CD4-positive, CD25-positive, alpha-beta regulatory T cell (primary cell): ENCODE data around the gene SLC25A18. TPM values are rescaled to one million over a fixed set of nuclear protein-coding genes. Genes with fewer than 3 reads are reported as not detected.
A peak's percentile ranks its signal among the peaks of the same experiment; 100 is the strongest.

Experiments
- ATAC-seq, 2 donors: fragments of 150-1000 bp; cut with Tn5 transposase; one replicate each; pipeline ENCODE4 v1.10.0; 2021; ENCODE audit warnings: low read depth in 2 of 2, moderate number of reproducible peaks in 2 of 2, moderate library complexity in 1 of 2
- DNase-seq, 3 donors: peaks; one replicate each; pipeline versions ENCODE4 v3.0.0 to v3.0.0-alpha.2; 2012 to 2022; ENCODE audit warnings: mixed read lengths in 1 of 3
- H3K27ac ChIP-seq: one replicate; pipeline ENCODE4 v1.7.0; 2013; ENCODE audit warnings: mild to moderate bottlenecking, low read length; ENCODE audit not compliant: insufficient read depth, poor library complexity, severe bottlenecking
- H3K27me3 ChIP-seq: one replicate; pipeline ENCODE4 v1.7.0; 2013; ENCODE audit warnings: low read length; ENCODE audit not compliant: control insufficient read depth, insufficient read depth
- H3K36me3 ChIP-seq: one replicate; pipeline ENCODE4 v1.7.0; 2013; ENCODE audit warnings: mild to moderate bottlenecking, low read length, moderate library complexity; ENCODE audit not compliant: control insufficient read depth, insufficient read depth
- H3K4me1 ChIP-seq: 2 replicates; pipeline ENCODE4 v1.7.0; 2013; ENCODE audit warnings: mild to moderate bottlenecking, low read length; ENCODE audit not compliant: insufficient read depth, control insufficient read depth, poor library complexity, severe bottlenecking
- H3K4me3 ChIP-seq: one replicate; pipeline ENCODE4 v1.7.0; 2013; ENCODE audit warnings: low read depth, mild to moderate bottlenecking, low read length, moderate library complexity
- H3K9me3 ChIP-seq, 2 experiments: 1 replicate in 1 of 2; 2 replicates in 1 of 2; pipeline ENCODE4 v1.7.0; 2013; ENCODE audit warnings: low read length in 2 of 2, mild to moderate bottlenecking in 1 of 2, moderate library complexity in 1 of 2; ENCODE audit not compliant: control insufficient read depth in 2 of 2
- H3K27ac Mint-ChIP-seq, 3 donors: one replicate each; pipeline ENCODE4 v1.8.0; 2020 to 2022; ENCODE audit warnings: mild to moderate bottlenecking in 3 of 3, mixed read lengths in 3 of 3, moderate library complexity in 2 of 3
- H3K27me3 Mint-ChIP-seq: one replicate; pipeline ENCODE4 v1.8.0; 2022; ENCODE audit warnings: mild to moderate bottlenecking, mixed read lengths
- H3K36me3 Mint-ChIP-seq: one replicate; pipeline ENCODE4 v1.8.0; 2020; ENCODE audit warnings: mixed read lengths
- H3K4me1 Mint-ChIP-seq, 4 donors: one replicate each; pipeline ENCODE4 v1.8.0; 2020 to 2022; ENCODE audit warnings: mixed read lengths in 4 of 4, mild to moderate bottlenecking in 1 of 4
- H3K4me3 Mint-ChIP-seq, 4 donors: one replicate each; pipeline ENCODE4 v1.8.0; 2020 to 2022; ENCODE audit warnings: mild to moderate bottlenecking in 4 of 4, mixed read lengths in 4 of 4, moderate library complexity in 3 of 4
- H3K9me3 Mint-ChIP-seq, 7 donors: one replicate each; pipeline ENCODE4 v1.8.0; 2020 to 2022; ENCODE audit warnings: mixed read lengths in 7 of 7, mild to moderate bottlenecking in 3 of 7, moderate library complexity in 2 of 7
- polyA plus RNA-seq, 4 donors: library from polyadenylated mRNA; unstranded; fragments of 300-500 nt; fragmentation: Illumina TruSeq; gene quantifications; one replicate each; pipeline ENCODE4 v1.2.3, GENCODE V29; 2021
- total RNA-seq: library from RNA; stranded (reverse); gene quantifications from one replicate; pipeline ENCODE4 v1.2.3, GENCODE V29; 2022

Gene SLC25A18
- total and polyA plus RNA-seq, 5 donors from 2014 or later: 0.09 TPM; not detected in 4

- ATAC-seq: no peak
- Histone ChIP-seq H3K4me3 (no peak overlapping the region), H3K27ac (no peak overlapping the region), H3K36me3 (no peaks in the 10 kb centered on the region), H3K9me3 (no peaks in the 10 kb centered on the region), H3K4me1 (no peaks in the 10 kb centered on the region), H3K27me3 (no peaks in the 10 kb centered on the region)
- H3K9me3 Mint-ChIP-seq: no peaks in the 10 kb centered on the region
- no peaks in the 10 kb centered on the region for H3K36me3 Mint-ChIP-seq
- DNase-seq: no peak
- H3K27me3 Mint-ChIP-seq: peaks cover 10% of the 10 kb centered on the region
- no peaks in the 10 kb centered on the region for H3K4me1 Mint-ChIP-seq
- no peak overlapping the region for H3K27ac Mint-ChIP-seq
- H3K4me3 Mint-ChIP-seq: no peak overlapping the region
Measured at GRCh38 chr22:17537155-17537554, 26.1 kb upstream of the SLC25A18 start.

- no peaks in the 10 kb centered on the region for H3K9me3 Mint-ChIP-seq
- no peak overlapping the region for H3K27ac ChIP-seq
- no peak overlapping the region for H3K27ac Mint-ChIP-seq
- no peaks in the 10 kb centered on the region for H3K9me3 ChIP-seq
- H3K36me3 ChIP-seq: no peaks in the 10 kb centered on the region
- H3K36me3 Mint-ChIP-seq: no peaks in the 10 kb centered on the region
- DNase-seq (no peak), ATAC-seq (no peak)
- H3K4me1 Mint-ChIP-seq: no peaks in the 10 kb centered on the region
- no peaks in the 10 kb centered on the region for H3K4me1 ChIP-seq
- H3K27me3 ChIP-seq: no peaks in the 10 kb centered on the region
- H3K4me3 Mint-ChIP-seq: no peak overlapping the region
- H3K4me3 ChIP-seq: no peak overlapping the region
- peaks cover 10% of the 10 kb centered on the region for H3K27me3 Mint-ChIP-seq
Measured at GRCh38 chr22:17540481-17540880, 22.8 kb upstream of the SLC25A18 start.

GRCh38 chr22:17541476-17541875, 21.8 kb upstream of the SLC25A18 start:
- no peak for DNase-seq
- Histone ChIP-seq H3K27me3 (no peaks in the 10 kb centered on the region), H3K9me3 (no peaks in the 10 kb centered on the region), H3K4me3 (no peak overlapping the region), H3K4me1 (no peaks in the 10 kb centered on the region), H3K36me3 (no peaks in the 10 kb centered on the region), H3K27ac (no peak overlapping the region)
- ATAC-seq: no peak
- no peaks in the 10 kb centered on the region for H3K4me1 Mint-ChIP-seq
- no peaks in the 10 kb centered on the region for H3K36me3 Mint-ChIP-seq
- H3K27me3 Mint-ChIP-seq: peaks cover 10% of the 10 kb centered on the region
- H3K9me3 Mint-ChIP-seq: no peaks in the 10 kb centered on the region
- no peak overlapping the region for H3K27ac Mint-ChIP-seq
- peak overlapping the region in 1 of 4 donors; percentile 15 for H3K4me3 Mint-ChIP-seq

GRCh38 chr22:17542452-17542851, 20.8 kb upstream of the SLC25A18 start:
- Histone ChIP-seq H3K27ac (no peak overlapping the region), H3K9me3 (no peaks in the 10 kb centered on the region), H3K4me3 (no peak overlapping the region), H3K4me1 (no peaks in the 10 kb centered on the region), H3K27me3 (no peaks in the 10 kb centered on the region), H3K36me3 (no peaks in the 10 kb centered on the region)
- Mint-ChIP-seq H3K4me1 (no peaks in the 10 kb centered on the region), H3K4me3 (no peak overlapping the region), H3K27ac (peak overlapping the region in 1 of 3 donors; percentile 35), H3K36me3 (no peaks in the 10 kb centered on the region), H3K9me3 (no peaks in the 10 kb centered on the region), H3K27me3 (peaks cover 10% of the 10 kb centered on the region)
- no peak for DNase-seq
- ATAC-seq: no peak

- Histone ChIP-seq H3K36me3 (no peaks in the 10 kb centered on the region), H3K27me3 (no peaks in the 10 kb centered on the region), H3K27ac (no peak overlapping the region), H3K4me1 (no peaks in the 10 kb centered on the region), H3K4me3 (no peak overlapping the region), H3K9me3 (no peaks in the 10 kb centered on the region)
- H3K27me3 Mint-ChIP-seq: no peaks in the 10 kb centered on the region
- H3K36me3 Mint-ChIP-seq: no peaks in the 10 kb centered on the region
- no peak overlapping the region for H3K27ac Mint-ChIP-seq
- H3K9me3 Mint-ChIP-seq: peaks cover 0 to 2% (median 0%) of the 10 kb centered on the region in 7 donors
- no peak for ATAC-seq
- DNase-seq: no peak
- H3K4me3 Mint-ChIP-seq: no peak overlapping the region
- no peaks in the 10 kb centered on the region for H3K4me1 Mint-ChIP-seq
Measured at GRCh38 chr22:17548010-17548755, 15.1 kb upstream of the SLC25A18 start.

GRCh38 chr22:17548756-17549035, 14.6 kb upstream of the SLC25A18 start:
- Mint-ChIP-seq H3K27ac (peak overlapping the region in 1 of 3 donors; percentile 26), H3K4me1 (no peaks in the 10 kb centered on the region), H3K9me3 (peaks cover 0 to 2% (median 0%) of the 10 kb centered on the region in 7 donors), H3K36me3 (no peaks in the 10 kb centered on the region), H3K4me3 (no peak overlapping the region), H3K27me3 (no peaks in the 10 kb centered on the region)
- H3K36me3 ChIP-seq: no peaks in the 10 kb centered on the region
- H3K9me3 ChIP-seq: no peaks in the 10 kb centered on the region
- ATAC-seq (no peak), DNase-seq (no peak)
- H3K4me3 ChIP-seq: no peak overlapping the region
- H3K27ac ChIP-seq: no peak overlapping the region
- H3K27me3 ChIP-seq: peaks cover 3% of the 10 kb centered on the region
- no peaks in the 10 kb centered on the region for H3K4me1 ChIP-seq

GRCh38 chr22:17549183-17549582, 14.1 kb upstream of the SLC25A18 start:
- H3K36me3 ChIP-seq: no peaks in the 10 kb centered on the region
- Mint-ChIP-seq H3K27ac (no peak overlapping the region), H3K4me1 (no peaks in the 10 kb centered on the region), H3K9me3 (peaks cover 0 to 2% (median 0%) of the 10 kb centered on the region in 7 donors), H3K4me3 (no peak overlapping the region), H3K27me3 (no peaks in the 10 kb centered on the region), H3K36me3 (no peaks in the 10 kb centered on the region)
- no peak overlapping the region for H3K27ac ChIP-seq
- H3K9me3 ChIP-seq: no peaks in the 10 kb centered on the region
- no peaks in the 10 kb centered on the region for H3K4me1 ChIP-seq
- ATAC-seq (no peak), DNase-seq (no peak)
- peaks cover 3% of the 10 kb centered on the region for H3K27me3 ChIP-seq
- no peak overlapping the region for H3K4me3 ChIP-seq

GRCh38 chr22:17549655-17550054, 13.6 kb upstream of the SLC25A18 start:
- peaks cover 0 to 2% (median 0%) of the 10 kb centered on the region in 7 donors for H3K9me3 Mint-ChIP-seq
- H3K27ac Mint-ChIP-seq: no peak overlapping the region
- ATAC-seq: no peak
- Histone ChIP-seq H3K36me3 (no peaks in the 10 kb centered on the region), H3K27me3 (peaks cover 3% of the 10 kb centered on the region), H3K9me3 (no peaks in the 10 kb centered on the region), H3K27ac (no peak overlapping the region), H3K4me3 (no peak overlapping the region), H3K4me1 (no peaks in the 10 kb centered on the region)
- DNase-seq: no peak
- no peaks in the 10 kb centered on the region for H3K36me3 Mint-ChIP-seq
- no peaks in the 10 kb centered on the region for H3K4me1 Mint-ChIP-seq
- H3K27me3 Mint-ChIP-seq: no peaks in the 10 kb centered on the region
- H3K4me3 Mint-ChIP-seq: no peak overlapping the region
